HG03175 (cell line): ENCODE data around the gene MRC2.

Experiments
- ATAC-seq: cut with Tn5 transposase; IDR thresholded peaks from one replicate; pipeline ENCODE4 v1.9.1; 2021; ENCODE audit warnings: mild to moderate bottlenecking, moderate library complexity; ENCODE audit not compliant: unreplicated experiment

The MRC2 gene

DNA sequence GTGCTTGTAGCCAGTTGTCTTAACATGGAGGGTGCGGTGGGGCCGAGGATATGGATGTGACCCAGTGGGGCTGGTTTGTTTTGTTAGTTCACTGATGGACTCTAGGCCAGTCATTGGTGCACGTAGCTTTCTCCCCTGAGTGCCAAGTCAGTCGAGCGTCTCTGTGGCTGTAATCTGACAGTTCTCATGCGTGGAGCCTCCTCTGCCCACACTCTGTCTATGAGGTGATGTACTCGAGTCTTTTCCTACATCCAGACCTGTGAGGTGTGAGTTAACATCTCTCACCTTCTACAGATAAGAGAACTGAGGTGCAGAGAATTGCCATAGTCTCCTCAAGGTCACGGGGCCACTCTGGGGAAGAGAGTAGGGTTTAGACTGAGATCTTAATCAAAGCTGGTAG lies 90.4 kb downstream of the MRC2 start:
- no peak for ATAC-seq

DNA sequence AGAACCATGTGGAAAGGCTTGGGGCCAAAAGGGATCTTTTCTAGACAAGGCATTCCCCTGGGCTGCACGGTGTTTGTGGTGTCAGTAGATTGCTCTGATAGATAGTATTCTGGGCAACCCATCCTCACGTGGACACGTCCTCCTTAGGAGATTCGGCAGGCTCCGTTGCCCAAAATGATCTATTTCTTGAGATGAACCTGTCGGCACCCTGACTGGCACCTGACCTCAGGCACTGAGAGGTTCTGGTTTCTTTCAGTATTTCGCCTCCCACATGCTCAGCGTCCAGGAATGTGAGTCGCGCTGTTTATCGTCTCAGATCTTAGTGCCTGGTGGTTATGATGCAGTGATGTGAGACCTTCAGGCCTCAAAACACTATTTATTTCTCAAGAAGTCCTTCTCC lies 91.0 kb downstream of the MRC2 start:
- ATAC-seq: no peak

DNA sequence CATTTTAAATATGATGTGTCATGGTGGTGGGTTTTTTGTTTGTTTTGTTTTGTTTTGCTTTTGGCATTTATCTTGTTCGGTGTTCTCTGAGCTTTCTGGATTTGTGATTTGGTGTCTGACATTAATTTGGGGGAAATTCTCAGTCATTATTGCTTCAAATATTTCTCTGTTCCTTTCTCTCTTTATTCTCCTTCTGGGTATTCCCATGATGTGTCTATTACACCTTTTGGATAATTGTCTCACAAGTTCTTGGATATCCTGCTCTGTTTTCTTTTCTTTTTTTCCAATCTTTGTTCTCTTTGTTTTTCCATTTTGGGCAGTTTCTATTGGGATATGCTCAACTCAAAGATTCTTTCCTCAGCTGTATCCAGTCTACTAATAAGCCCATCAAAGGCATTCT lies 92.1 kb downstream of the MRC2 start:
- ATAC-seq: no peak

DNA sequence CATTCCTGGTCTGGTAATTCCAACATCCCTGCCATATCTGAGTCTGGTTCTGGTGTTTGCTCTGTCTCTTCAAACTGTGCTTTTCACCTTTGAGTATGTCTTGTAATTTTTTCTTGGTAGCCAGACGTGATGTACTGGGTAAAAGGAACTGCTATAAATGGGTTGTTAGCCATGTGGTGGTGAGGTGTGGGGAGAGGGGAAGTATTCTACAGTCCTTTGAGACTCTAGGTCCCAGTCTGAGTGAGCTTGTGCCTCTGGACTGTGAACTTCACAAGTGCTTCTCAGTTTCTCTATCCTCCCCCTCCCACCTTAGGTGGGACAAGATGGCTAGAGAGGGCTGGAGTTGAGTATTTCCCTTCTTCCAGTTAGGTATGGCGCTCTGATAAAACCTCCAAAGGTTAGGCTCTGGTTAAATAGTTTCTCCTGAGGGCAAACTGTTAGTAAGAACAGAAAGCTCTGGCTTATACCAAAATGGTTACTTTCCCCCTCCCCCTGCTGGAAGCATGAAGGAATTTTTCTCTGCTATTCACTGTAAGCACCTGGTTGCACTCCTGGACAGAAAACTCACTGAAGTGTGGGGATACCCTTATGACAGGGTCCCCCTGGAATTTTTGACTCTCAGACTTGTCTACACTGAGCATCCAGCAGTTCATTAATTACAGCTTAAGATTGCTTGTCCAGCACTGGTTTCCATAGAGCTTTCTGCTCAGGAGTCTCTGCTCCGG lies 92.8 kb downstream of the MRC2 start:
- ATAC-seq: no peak

DNA sequence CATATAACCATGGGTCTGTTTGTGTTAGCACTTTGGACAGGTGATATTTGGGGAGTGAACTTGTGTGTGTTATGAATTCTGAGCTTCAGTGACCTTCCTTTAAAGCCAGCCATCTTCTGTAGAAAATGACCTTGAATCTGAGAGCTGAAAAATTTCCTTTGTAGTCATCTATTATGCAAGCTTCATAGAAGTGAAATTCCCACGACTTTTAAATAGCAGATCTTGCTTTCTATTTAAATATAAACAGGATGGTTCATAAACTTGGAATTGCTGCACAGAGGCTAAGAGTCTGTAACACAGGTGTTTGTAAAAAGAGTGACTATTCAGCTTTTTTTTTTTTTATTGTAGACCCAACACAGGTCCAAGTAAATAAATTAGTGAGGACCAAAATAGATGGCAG lies 95.2 kb downstream of the MRC2 start:
- ATAC-seq: no peak

DNA sequence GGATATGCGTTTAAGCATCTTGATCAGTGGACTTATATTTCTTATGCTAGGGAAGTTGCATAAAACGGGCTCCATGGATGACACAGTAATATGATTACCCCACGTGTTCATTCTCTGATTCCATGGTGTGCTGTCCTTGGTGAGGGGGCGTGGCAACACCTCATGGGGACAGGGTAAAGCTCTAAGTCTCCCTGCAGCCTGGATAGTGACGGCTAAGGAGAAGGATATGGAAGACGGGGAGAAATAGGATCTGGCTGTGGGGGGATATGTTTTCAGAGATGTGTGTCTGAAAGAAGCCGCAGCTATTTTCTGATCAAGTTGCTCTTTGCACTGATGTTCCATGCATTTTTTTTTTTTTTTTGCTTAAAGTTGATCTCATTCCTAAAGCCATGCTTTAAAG lies 96.4 kb downstream of the MRC2 start:
- no peak for ATAC-seq

DNA sequence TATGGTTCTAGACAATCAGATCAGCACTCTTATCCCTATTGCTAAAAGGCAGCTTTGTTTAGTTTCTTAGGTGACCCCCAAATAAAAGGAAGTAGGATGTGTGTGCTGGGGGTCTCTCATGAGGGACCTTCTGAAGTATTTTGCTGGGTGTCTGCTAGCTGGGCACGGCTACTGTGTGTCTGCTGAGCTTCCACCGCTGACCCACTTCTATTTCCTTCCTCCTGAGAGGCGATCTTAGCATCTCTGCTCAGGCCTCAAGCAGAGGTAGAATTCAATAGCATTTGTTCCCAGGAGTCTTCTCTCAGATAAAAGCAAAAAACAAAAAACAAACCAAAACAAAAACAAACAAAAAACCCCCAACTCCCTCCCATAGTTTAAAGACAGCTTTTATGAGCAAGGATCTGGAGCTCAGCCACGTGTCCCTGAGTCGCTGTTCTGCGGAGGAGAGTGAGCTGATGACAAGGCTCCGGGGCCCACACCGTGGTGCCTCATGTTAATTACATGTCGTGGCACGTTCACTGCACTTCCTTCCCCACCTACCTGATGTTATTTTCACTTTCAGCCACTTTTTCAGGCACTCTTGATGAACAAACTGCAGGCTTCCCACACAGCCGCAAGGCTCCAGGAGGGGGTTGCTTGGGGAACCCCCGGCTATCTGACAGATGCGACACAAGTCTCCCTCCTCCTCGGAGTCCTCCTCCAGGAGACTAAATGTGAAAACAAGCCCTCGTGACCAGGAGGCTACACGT lies 97.1 kb downstream of the MRC2 start:
- ATAC-seq: peak; percentile 93

DNA sequence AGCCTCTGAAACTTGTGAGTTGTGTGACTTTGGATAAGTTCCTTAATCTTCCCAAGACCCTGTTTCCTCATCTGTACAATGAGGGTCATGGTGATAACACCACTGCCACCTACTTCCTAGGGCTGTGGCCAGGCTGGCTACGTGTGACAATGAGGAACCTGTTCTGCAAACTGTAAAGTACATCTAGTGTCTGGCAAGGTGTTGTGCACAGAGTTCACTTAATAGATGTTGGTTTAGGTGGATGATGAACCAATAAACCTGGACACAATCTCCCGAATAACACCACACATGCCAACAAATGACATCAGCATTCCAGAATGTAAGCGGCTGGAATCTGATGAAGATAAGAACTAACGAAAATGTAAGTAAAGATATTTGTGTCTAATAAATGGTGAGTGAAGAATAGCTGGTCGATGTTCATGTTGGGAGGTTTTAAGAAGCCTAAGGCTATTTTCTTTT lies 98.3 kb downstream of the MRC2 start:
- no peak for ATAC-seq

DNA sequence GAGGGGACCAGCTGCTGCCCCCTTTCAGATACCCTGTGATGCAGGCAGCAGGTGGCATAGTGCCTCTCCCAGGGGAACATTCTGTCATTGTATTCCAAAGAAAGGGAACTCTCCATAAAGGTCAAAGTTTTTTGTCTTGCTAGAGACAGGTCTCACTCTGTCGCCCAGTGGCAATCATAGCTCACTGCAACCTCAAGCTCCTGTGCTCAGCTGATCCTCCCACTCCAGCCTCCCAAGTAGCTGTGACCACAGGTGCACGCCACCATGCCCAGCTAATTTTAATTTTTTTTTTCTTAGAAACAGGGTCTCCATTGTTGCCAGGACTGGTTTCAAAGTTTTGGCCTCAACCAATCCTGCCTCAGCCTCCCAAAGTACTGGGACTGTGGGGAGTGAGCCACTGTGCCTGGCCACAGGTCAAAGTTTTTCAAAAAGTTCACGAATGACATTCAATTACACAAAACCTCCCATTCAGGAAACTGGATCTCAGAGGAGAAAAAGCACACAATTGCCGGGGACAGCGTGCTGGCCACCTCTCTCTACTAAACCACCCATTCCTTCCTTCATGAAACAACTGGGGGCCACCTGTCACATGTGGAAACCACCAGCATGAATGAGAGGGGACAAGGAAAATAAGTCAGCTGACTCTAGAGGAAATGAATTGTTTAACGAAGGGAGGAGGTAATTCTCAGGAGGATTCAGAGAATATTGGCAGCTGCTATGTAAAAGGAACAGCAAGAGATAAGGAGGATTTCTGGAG lies 100.6 kb downstream of the MRC2 start:
- no peak for ATAC-seq

DNA sequence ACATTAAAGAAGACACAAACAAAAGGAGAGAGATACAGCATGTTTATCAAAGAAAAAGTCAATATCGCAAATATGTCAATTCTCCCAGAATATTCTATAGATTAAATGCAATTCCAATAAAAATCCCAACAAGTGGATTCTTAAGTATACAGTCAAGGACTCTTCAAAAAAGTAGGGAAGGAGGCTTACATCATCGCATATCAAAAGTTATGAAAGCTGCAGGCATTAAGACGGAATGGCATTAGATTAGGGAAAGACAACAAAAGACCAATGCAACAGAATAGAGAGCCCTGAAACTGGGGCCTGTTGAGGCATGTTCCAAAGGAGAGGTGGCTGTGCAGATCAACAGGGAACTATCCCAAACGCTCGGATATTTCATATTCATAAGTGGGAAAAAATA lies 104.7 kb downstream of the MRC2 start:
- ATAC-seq: no peak

DNA sequence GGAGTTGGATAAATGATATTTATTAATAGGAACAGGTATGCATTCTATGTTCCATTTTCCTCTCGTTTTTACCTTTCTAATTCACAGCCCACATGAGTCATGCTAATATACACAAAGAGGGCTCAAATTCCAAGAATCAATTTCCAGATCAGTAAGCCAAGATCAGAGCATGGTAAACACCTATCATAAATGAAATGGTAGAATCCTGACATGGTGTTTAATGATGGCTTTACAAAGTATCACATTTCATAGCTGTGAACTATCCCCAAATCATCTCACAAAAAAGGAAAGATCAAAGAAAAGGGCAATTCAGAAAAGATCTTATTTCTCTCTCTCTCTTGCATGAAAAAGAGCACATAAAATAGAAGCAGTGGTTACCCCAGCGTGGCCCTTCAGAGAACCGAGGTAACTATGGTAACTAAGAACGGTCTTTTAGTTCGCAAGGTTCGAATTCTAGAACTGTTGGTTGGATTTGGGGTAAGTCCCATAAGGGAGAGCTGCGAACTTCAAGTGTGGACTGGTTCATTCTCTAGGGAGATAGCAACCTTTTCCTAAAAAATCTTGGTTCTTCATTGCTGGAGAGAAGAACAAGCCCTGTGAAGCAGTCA lies 107.7 kb downstream of the MRC2 start:
- ATAC-seq: no peak

DNA sequence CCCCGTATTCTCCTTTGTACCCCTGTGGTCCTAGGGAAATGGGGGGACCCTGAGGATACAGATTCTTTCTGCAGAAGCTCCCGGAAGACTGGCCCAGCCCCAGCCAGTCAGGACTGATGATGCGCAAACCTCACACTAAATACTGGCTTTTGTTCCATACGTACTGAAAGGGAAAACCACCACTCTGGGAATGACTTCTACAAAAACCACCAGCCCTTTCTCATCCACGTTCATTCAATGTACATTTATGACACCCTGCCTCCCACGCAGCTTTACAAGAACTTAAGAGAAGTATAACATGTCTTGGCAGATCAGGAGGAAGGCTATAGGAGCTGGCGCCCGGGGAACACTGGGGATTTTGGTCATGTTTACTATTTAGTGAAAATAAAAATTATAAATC lies 110.0 kb downstream of the MRC2 start:
- ATAC-seq: no peak

DNA sequence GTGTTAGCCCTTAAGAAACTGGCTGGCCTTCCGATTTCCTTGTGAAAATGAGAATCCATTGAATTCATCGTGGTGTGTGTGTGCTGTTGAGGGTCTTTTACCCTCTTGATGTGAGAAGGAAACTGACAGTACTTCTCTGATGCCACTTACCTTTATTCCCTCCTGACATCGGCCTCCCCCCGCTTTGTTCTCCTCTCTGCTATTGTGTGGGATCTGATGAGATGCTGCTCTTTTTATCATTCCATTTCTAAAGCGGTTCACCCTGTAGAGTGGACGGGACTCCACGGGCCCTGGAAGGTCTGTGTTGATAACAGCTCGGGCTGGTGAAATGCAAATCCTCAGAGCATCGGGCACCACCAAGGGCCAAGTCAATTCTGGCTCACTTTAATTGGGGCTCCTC lies 110.8 kb downstream of the MRC2 start:
- no peak for ATAC-seq

DNA sequence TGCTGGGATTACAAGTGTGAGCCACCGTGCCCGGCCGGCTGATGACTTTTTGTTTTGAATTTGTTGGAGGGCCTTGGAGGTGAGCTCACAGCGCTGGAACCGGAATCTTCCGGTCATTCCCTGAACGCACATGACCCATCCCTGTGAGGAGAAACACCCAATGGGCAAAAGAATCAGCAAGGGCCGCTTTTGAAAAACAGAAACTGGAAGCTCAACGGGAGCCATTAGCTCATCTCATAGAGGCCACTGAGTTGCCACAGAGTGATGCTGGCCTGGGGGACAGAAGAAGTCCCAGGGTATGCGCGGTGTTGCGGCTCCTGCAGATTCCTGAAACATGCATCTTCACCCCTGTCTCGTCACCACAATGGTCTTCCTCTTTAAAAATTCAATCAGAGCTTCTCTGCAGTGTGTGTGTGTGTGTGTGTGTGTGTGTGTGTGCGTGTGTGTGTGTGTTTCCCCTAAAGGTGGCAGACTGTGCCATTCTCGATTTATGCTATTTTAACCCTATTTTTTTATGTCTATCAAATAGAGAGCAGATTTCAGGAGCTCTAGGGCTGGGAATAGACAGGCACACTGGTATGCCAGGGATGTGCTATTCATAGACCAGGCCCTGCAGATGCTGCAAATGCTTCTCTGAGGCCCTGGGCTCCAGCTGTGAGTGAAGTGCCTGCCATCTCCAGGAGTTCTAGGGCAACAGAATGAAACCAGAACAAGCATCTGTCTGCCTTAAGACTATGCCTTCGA lies 112.3 kb downstream of the MRC2 start:
- no peak for ATAC-seq

DNA sequence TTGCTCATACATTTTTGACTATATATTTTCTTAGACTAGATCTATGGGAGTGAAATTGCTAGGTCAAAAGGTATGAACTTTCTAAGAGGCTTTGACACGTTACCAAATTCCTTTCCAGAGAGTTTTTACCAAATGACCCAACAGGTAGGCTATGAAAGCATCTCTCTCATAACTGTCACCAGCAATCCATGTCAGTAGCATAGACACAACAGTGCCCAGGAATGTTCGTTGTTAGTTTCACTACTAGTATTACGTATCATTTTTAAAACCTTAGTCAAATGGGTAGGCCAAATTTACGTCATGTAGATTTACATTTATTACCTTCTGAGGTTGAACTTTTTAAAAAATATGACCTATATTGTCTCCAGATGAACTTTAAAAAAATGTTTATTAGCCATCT lies 113.8 kb downstream of the MRC2 start:
- ATAC-seq: no peak
